Upper lobe of right lung (tissue), 1 donor: Measurements from ENCODE around the gene IAH1. TPM values are rescaled to one million over a fixed set of nuclear protein-coding genes. Genes with fewer than 3 reads are reported as not detected.

Source experiments
- ATAC-seq: fragments of 200-7000 bp; cut with Tn5 transposase; one replicate; pipeline ENCODE4 v1.9.1; 2020; ENCODE audit warnings: mild to moderate bottlenecking, moderate library complexity
- DNase-seq: peaks from one replicate; pipeline ENCODE4 v3.0.0-alpha.2; 2020
- H3K27ac ChIP-seq: fragments of 200-600 bp; one replicate; pipeline ENCODE4 v1.8.0; 2022
- H3K27me3 ChIP-seq: fragments of 200-600 bp; one replicate; pipeline ENCODE4 v1.8.0; 2022; ENCODE audit warnings: mild to moderate bottlenecking
- H3K36me3 ChIP-seq: fragments of 200-600 bp; one replicate; pipeline ENCODE4 v1.8.0; 2022
- H3K4me1 ChIP-seq: fragments of 200-600 bp; one replicate; pipeline ENCODE4 v1.8.0; 2022
- H3K4me3 ChIP-seq: fragments of 200-600 bp; one replicate; pipeline ENCODE4 v1.8.0; 2022; ENCODE audit warnings: mild to moderate bottlenecking
- H3K9me3 ChIP-seq: fragments of 200-600 bp; one replicate; pipeline ENCODE4 v1.8.0; 2022
- CTCF ChIP-seq: fragments of 200-600 bp; IDR thresholded peaks from one replicate; pipeline ENCODE4 v1.8.0; 2022; ENCODE audit warnings: antibody characterized with exemption
- intact Hi-C: fragments of 100-400 bp; cut with DNase I; formaldehyde crosslinking; loops from one replicate; pipeline ENCODE4 v1.11.0; 2022
- total RNA-seq: library from RNA; stranded (reverse); fragmentation: NEBNext Ultra II Directional; extraction: Animal tissue kit (Norgen Biotek cat#: 25700); gene quantifications from one replicate; pipeline ENCODE4 v1.2.1, GENCODE V29; 2021
- donor health status: DM: no; HTN: yes; CAD: no; lungs with severe emphysema.

IAH1 gene
- total RNA-seq, 1 donor from 2014 or later: 39.0 TPM

DNA sequence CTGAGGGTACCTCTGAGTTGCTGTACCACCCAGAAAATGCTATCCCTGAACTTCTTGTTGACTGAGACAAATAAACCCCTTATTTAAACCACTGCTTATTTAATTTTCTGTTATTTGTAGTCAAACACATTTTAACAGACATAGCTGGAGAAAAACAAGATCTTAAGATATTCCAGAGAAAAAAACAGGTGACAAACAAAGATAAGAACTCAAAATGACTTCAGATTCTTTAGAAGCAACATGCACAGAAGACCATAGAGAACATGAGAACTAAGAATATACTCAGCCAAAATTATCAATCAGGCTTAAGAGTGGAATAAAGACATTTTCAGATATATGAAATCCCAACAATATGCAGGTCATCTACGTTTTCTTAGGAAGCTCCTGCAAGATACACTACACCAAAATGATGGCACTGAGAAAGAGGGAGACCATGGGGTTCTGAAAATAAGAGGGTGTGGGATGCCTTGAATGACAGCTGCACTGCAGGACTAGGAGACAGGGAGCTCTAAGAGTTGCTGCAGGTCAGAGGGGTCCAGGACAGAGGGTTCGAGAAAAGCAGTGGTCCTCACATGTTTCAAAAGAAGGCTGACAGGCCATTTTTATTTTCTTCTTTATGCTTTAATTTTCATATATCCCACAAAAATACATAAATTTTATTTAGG is 42.9 kb downstream of the IAH1 start:
- peaks cover 91% of the 10 kb centered on the region for H3K36me3 ChIP-seq
- no peak for TF ChIP-seq CTCF
- DNase-seq (no peak), ATAC-seq (no peak)
- H3K9me3 ChIP-seq: no peaks in the 10 kb centered on the region
- intact Hi-C loops: no loop called here
- no peak overlapping the region for H3K4me3 ChIP-seq
- no peak overlapping the region for H3K27ac ChIP-seq
- H3K27me3 ChIP-seq: no peaks in the 10 kb centered on the region
- no peaks in the 10 kb centered on the region for H3K4me1 ChIP-seq

DNA sequence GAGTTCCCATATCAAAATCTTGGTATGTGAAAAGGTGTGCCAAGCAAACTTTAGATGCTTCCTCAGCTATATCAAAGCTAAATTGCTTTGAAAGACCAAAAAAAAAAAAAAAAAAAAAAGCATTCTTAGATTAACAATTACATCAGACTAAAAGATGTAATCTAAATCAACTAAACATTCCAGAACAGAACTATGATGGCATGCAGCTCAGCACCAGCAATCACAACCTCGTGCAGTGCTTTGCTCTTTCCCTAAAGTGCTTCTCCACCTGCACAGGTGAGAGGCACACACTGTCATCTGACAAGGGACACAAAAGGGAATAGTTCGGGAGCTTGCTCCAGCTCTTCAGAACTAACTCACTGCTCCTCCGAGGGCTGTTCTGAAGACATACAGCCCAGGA is 43.8 kb downstream of the IAH1 start:
- no peaks in the 10 kb centered on the region for H3K9me3 ChIP-seq
- ATAC-seq (no peak), DNase-seq (no peak)
- H3K27ac ChIP-seq: no peak overlapping the region
- no peak for TF ChIP-seq CTCF
- peaks cover 91% of the 10 kb centered on the region for H3K36me3 ChIP-seq
- H3K4me1 ChIP-seq: no peaks in the 10 kb centered on the region
- no peak overlapping the region for H3K4me3 ChIP-seq
- H3K27me3 ChIP-seq: no peaks in the 10 kb centered on the region
- intact Hi-C loops: no loop called here

- no peak overlapping the region for H3K4me3 ChIP-seq
- no peak for DNase-seq
- no peak overlapping the region for H3K27ac ChIP-seq
- intact Hi-C loops: no loop called here
- no peak for ATAC-seq
- no peak for TF ChIP-seq CTCF
- no peaks in the 10 kb centered on the region for H3K27me3 ChIP-seq
- H3K9me3 ChIP-seq: no peaks in the 10 kb centered on the region
- H3K4me1 ChIP-seq: no peaks in the 10 kb centered on the region
- H3K36me3 ChIP-seq: peaks cover 90% of the 10 kb centered on the region
Measured at GRCh38 chr2:9518780-9519179, 44.4 kb downstream of the IAH1 start.

DNA sequence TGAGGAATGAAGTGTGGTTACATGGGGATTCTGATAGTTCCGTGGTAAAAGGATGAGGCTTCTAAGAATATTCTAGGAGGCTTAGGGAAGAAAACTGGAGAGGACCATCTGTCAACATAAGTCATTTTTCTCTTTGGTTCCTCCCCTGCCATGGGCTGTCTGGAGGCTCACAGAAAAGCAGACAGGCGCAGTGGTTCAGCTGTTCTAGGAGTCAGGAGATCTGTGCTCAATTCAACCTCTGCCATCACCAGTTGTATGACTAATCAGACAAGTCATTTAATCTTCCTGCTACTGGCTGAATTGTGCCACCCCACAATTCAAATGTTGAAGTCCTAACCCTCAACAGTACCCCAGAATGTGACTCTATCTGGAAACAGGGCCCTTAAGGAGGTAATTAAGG is 44.9 kb downstream of the IAH1 start:
- no peak overlapping the region for H3K27ac ChIP-seq
- ATAC-seq (no peak), DNase-seq (no peak)
- H3K27me3 ChIP-seq: no peaks in the 10 kb centered on the region
- H3K36me3 ChIP-seq: peaks cover 92% of the 10 kb centered on the region
- H3K9me3 ChIP-seq: no peaks in the 10 kb centered on the region
- intact Hi-C loops: no loop called here
- no peak for TF ChIP-seq CTCF
- no peak overlapping the region for H3K4me3 ChIP-seq
- no peaks in the 10 kb centered on the region for H3K4me1 ChIP-seq

GRCh38 chr2:9524291-9524690 is 49.9 kb downstream of the IAH1 start:
- intact Hi-C loops: no loop called here
- Histone ChIP-seq H3K9me3 (no peaks in the 10 kb centered on the region), H3K4me1 (no peaks in the 10 kb centered on the region), H3K36me3 (peaks cover 79% of the 10 kb centered on the region), H3K4me3 (no peak overlapping the region), H3K27ac (no peak overlapping the region), H3K27me3 (no peaks in the 10 kb centered on the region)
- DNase-seq: no peak
- ATAC-seq: peak; percentile 78
- TF ChIP-seq CTCF: no peak

DNA sequence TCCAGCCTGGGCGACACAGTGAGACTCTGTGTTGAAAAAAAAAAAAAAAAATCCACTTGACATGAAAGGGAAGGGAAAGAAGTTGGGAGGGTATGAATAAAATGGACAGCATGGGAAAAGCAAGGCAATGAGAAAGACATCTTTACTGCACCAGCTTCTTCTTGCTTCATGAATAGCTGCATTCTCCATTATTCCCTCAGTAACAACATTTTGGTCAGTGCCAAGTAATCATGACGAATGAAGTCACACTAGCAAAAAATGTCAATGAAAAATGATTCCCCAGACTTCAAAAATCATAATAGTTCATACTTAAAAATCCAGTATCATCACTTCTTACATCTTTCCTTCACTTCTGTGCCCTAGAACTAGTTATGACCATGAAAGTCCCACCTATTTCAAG is 50.9 kb downstream of the IAH1 start:
- DNase-seq (no peak), ATAC-seq (no peak)
- H3K4me1 ChIP-seq: no peaks in the 10 kb centered on the region
- H3K27ac ChIP-seq: no peak overlapping the region
- intact Hi-C loops: no loop called here
- peaks cover 78% of the 10 kb centered on the region for H3K36me3 ChIP-seq
- H3K9me3 ChIP-seq: no peaks in the 10 kb centered on the region
- H3K4me3 ChIP-seq: no peak overlapping the region
- H3K27me3 ChIP-seq: no peaks in the 10 kb centered on the region
- TF ChIP-seq CTCF: no peak
